ENCODE data around the gene OPN1SW. TPM values are rescaled to one million over a fixed set of nuclear protein-coding genes. Genes with fewer than 3 reads are reported as not detected.

Gene OPN1SW
- total RNA-seq, 2 donors from 2014 or later = not detected

Other genes with a start within 250 kb of the OPN1SW start
- 1 to 10 TPM; 2.1 to 2.9 TPM for gene GARIN1A, start 103.5 kb downstream of the OPN1SW start, total RNA-seq
- gene CALU, start 36.4 kb downstream of the OPN1SW start, total RNA-seq = 100 to 1,000 TPM; 190 to 353 TPM
- gene CCDC136, start 16.2 kb upstream of the OPN1SW start, total RNA-seq = 1 to 10 TPM; 2.9 to 7.2 TPM
- 100 to 1,000 TPM; 226 to 257 TPM for gene FLNC, start 54.6 kb upstream of the OPN1SW start, total RNA-seq
- 100 to 1,000 TPM; 117 to 119 TPM for gene ATP6V1F, start 87.1 kb upstream of the OPN1SW start, total RNA-seq
- under 1 TPM; 0.31 to 0.50 TPM for gene KCP, start 134.9 kb upstream of the OPN1SW start, total RNA-seq
- gene IRF5, start 162.1 kb upstream of the OPN1SW start, total RNA-seq = 1 to 10 TPM; 4.6 to 5.6 TPM